GM18505 (cell line): ENCODE data around the gene L3MBTL1.
"Not testable (repeated sequence)": the region's sequence is repeated elsewhere in the genome, so short reads cannot be mapped to it uniquely, and the experiment has no call there.

Experiments used
- ATAC-seq: cut with Tn5 transposase; IDR thresholded peaks from one replicate; pipeline ENCODE4 v1.9.1; 2021; ENCODE audit not compliant: unreplicated experiment
- POLR2A ChIP-seq: IDR thresholded peaks from 4 replicates; pipeline ENCODE4 v1.6.1; 2011; ENCODE audit warnings: borderline replicate concordance; ENCODE audit not compliant: insufficient read depth, insufficient read length; ENCODE audit errors: extremely low read depth

The L3MBTL1 gene

GRCh38 chr20:43472671-43473380 lies 34.7 kb upstream of the L3MBTL1 start:
- ATAC-seq, result no peak
- TF ChIP-seq POLR2A, result no peak

- no peak for ATAC-seq
- TF ChIP-seq POLR2A, result no peak
These were observed 34.2 kb upstream of the L3MBTL1 start for GRCh38 chr20:43473381-43473704.

- no peak for TF ChIP-seq POLR2A
- ATAC-seq, result no peak
These were observed 30.3 kb upstream of the L3MBTL1 start for GRCh38 chr20:43477193-43477592.

GRCh38 chr20:43477619-43478018 lies 29.9 kb upstream of the L3MBTL1 start:
- no peak for TF ChIP-seq POLR2A
- no peak for ATAC-seq

DNA sequence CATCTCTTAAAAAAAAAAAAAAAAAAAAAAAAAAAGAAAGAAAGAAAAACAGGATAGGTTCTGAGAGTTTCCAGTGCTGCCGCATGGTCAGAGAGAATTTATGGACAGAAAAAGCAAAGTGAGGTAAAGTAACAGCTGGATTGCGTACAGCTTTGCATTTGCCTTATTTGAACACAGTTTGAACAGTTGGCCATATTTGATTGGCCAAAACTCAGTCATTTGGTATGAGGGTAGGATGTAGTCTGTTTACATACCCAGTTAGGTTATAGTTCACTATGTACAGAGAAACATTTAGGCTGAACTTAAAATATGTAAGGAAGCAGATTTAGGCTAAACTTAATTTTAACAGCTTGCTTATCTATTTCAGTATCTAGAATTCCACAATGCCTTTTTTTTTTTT lies 17.5 kb upstream of the L3MBTL1 start:
- TF ChIP-seq POLR2A, result no peak
- no peak for ATAC-seq

DNA sequence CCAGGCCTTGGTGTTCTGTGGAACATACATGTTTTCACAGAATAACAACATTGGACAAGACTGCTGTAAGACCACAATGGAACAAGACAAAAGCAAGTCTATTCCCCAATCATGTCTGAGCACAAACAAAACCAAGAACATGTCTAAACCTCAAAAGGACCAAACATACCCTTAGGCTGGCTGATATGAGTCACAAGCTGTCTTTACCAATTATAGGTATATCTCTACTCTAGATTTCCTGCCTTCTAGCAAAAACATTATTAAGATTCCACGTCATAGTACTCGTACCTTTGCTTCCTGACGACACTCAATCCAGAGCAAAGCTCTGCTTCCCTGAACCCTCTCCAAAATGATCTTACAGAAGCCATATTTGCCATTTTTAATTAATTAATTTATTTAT lies 15.4 kb upstream of the L3MBTL1 start:
- peak; percentile 69 for ATAC-seq
- TF ChIP-seq POLR2A, result no peak

GRCh38 chr20:43495388-43495787 lies 12.1 kb upstream of the L3MBTL1 start:
- ATAC-seq, result no peak
- TF ChIP-seq POLR2A, result no peak

DNA sequence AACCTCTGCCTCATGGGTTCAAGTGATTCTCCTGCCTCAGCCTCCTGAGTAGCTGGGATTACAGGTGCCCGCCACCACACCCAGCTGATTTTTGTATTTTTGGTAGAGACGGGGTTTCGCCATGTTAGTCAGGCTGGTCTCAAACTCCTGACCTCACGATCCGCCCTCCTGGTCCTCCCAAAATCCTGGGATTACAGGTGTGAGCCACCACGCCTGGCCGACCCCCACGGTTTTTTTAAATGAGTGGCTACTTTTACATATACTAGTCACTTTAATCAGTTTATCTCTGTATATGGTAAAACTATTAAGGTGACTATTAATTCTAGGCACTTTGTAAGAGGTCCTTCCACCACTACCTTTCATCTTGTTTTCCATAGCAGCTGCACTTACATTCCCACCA lies 5.5 kb upstream of the L3MBTL1 start:
- ATAC-seq, result not testable (repeated sequence)

DNA sequence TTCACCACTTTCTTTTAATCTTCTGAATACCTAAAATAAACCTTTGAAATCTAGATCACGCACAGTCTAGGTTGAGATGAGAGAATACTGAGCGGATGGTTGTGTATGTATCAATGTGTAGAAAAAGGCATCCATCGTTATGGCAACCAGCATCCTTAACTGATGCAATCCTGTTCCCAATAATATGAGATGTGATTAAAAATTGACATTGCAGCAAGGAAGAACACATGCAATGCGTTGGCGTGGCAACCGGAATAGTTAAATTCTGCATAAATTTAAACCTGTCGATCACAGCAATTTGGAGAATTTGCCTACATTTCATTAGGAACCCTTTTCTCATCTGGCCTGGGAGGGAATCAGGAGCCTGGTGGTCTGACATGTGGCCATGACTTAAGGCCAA lies 1.3 kb upstream of the L3MBTL1 start:
- TF ChIP-seq POLR2A, result no peak
- ATAC-seq, result no peak

DNA sequence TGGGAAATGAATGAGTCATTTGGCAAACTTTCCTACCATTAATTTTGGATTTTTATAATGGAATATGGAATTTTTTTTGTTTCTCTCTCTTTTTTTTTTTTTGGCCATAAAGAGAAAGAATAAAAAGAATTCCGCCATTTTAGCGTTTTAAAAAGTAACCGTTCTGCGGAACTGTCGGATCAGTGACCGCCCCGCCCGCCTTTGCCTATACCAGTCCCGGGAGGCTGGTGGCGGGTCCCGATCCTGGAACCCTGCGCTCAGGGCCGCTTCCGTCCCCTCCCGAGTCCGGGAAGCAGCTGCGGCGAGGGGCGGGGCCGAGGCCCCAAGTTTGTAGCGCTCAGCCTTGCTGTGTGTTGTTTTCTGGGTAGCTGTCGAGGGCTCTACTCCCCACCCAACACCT lies 609 bp downstream of the L3MBTL1 start:
- ATAC-seq, result no peak
- no peak for TF ChIP-seq POLR2A

DNA sequence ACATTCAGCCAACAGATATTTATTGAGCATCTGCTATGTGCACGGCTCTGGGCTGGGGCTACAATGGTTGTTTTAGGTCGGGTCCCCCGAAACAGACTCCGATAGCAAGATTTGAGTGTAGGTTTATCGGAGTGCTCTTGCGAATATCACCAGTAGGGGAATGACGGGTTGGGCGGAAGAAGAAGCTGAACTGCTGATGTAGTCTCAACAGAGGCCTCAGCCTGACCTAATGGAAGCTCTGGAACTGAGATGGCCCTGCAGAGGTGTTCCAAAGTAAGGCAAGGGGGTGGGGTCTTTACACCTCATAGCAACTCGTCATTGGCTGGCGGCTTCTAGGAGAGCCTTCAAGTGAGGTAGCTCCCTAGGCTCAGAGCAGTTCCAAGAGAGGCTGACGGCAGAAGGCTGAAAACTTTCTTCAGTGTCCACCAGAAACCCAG lies 1.1 kb downstream of the L3MBTL1 start:
- no peak for ATAC-seq
- no peak for TF ChIP-seq POLR2A

- no peak for TF ChIP-seq POLR2A
- no peak for ATAC-seq
These were observed 4.4 kb downstream of the L3MBTL1 start for GRCh38 chr20:43511879-43512278.

DNA sequence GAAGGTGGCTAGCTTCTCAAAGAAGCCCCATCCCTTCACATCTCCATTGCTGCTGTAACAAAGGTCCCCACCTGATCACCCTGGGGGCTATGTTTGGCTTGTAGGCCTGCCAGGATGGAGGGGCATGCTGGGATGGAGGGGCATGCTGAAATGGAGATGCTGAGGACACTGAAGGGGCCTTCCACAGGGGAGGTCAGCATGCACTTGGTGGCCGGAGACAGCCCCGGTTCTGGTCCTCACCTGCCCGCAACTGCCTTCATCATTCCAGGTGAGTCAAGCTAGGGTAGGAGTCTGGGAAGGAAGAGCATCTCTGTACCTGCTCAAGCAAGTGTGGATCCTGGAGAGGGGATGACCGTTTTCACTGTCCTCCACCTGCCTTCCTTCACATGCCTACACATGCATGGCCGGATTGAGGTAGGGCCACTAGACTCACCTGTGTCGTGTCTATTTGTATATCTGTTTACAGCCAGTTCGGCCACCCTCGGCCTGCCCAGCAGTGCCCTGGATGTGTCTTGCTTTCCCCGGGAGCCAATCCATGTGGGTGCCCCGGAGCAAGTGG lies 6.0 kb downstream of the L3MBTL1 start:
- no peak for TF ChIP-seq POLR2A
- no peak for ATAC-seq

- TF ChIP-seq POLR2A, result peak; percentile 56
- ATAC-seq, result peak; percentile 84
These were observed 6.6 kb downstream of the L3MBTL1 start for GRCh38 chr20:43513931-43514647.
